Neural crest cell (in vitro differentiated cells): ENCODE measurements around the gene LRRC10B. TPM values are rescaled to one million over a fixed set of nuclear protein-coding genes. Genes with fewer than 3 reads are reported as not detected.
A peak's percentile ranks its signal among the peaks of the same experiment; 100 is the strongest.

Experiments used
- DNase-seq: peaks from one replicate; pipeline ENCODE4 v3.0.0; 2021; ENCODE audit warnings: low read depth, mixed read lengths, low spot score
- H3K27ac Mint-ChIP-seq: one replicate; pipeline ENCODE4 v1.8.0; 2021; ENCODE audit warnings: mild to moderate bottlenecking, mixed read lengths; ENCODE audit not compliant: unreplicated experiment
- H3K27me3 Mint-ChIP-seq: 2 replicates; pipeline ENCODE4 v1.8.0; 2021; ENCODE audit warnings: low read depth, mild to moderate bottlenecking, mixed read lengths
- H3K36me3 Mint-ChIP-seq: 2 replicates; pipeline ENCODE4 v1.8.0; 2021; ENCODE audit warnings: low read depth, mild to moderate bottlenecking, mixed read lengths
- H3K4me1 Mint-ChIP-seq: 2 replicates; pipeline ENCODE4 v1.8.0; 2021; ENCODE audit warnings: mixed read lengths
- H3K4me3 Mint-ChIP-seq: one replicate; pipeline ENCODE4 v1.8.0; 2021; ENCODE audit warnings: mild to moderate bottlenecking, mixed read lengths
- H3K9me3 Mint-ChIP-seq: 2 replicates; pipeline ENCODE4 v1.8.0; 2021; ENCODE audit warnings: mixed read lengths
- total RNA-seq: library from RNA; stranded (reverse); gene quantifications from 2 replicates; pipeline ENCODE4 v1.2.1, GENCODE V29; 2021
- TF ChIP-seq, protein P1 (sequence below): fragments of 200-600 bp; sonication (generic); conservative IDR thresholded peaks from 2 replicates; pipeline ENCODE4 v1.5.0; 2021; ENCODE audit warnings: antibody characterized with exemption, mild to moderate bottlenecking

LRRC10B gene
- total RNA-seq, 1 donor from 2014 or later: 2.9 TPM

DNA sequence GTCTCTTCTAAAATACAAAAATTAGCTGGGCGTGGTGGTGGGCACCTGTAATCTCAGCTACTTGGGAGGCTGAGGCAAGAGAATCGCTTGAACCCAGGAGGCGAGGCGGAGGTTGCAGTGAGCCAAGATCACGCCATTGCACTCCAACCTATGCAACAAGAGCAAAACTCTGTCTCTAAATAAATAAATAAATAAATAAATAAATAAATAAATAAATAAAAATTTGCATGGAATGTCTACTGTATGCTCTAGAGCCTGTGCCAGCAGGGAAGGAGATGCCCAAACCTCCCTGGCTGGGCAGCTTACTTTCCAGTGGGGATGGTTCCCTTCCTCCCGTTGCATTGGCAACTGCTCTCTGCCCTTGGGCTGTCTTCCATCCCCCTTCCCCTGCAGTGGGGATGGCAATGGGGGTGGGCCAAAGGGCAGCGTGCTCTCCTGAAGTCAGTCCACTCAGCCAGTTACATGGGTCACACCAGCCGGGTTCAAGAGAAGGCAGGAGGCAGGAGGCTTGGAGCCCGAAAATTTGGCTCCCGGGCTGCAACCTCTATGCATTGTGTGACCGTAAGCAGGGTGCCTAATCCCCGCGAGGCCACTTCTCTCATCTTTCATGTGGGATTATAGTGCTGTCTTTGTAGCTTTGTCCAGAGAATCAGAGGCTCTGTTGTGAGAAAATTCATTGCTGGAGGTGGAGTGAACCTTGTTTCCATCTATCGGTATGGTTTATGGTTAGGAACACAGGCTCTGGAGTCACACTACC, 1.4 kb upstream of the LRRC10B start:
- TF ChIP-seq, protein P1, sequence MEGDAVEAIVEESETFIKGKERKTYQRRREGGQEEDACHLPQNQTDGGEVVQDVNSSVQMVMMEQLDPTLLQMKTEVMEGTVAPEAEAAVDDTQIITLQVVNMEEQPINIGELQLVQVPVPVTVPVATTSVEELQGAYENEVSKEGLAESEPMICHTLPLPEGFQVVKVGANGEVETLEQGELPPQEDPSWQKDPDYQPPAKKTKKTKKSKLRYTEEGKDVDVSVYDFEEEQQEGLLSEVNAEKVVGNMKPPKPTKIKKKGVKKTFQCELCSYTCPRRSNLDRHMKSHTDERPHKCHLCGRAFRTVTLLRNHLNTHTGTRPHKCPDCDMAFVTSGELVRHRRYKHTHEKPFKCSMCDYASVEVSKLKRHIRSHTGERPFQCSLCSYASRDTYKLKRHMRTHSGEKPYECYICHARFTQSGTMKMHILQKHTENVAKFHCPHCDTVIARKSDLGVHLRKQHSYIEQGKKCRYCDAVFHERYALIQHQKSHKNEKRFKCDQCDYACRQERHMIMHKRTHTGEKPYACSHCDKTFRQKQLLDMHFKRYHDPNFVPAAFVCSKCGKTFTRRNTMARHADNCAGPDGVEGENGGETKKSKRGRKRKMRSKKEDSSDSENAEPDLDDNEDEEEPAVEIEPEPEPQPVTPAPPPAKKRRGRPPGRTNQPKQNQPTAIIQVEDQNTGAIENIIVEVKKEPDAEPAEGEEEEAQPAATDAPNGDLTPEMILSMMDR: no peak
- Mint-ChIP-seq H3K4me1 (peaks cover 56% of the 10 kb centered on the region), H3K27ac (no peak overlapping the region), H3K4me3 (peak overlapping the region; percentile 84), H3K9me3 (no peaks in the 10 kb centered on the region), H3K27me3 (peaks cover 37% of the 10 kb centered on the region), H3K36me3 (no peaks in the 10 kb centered on the region)
- DNase-seq: no peak

DNA sequence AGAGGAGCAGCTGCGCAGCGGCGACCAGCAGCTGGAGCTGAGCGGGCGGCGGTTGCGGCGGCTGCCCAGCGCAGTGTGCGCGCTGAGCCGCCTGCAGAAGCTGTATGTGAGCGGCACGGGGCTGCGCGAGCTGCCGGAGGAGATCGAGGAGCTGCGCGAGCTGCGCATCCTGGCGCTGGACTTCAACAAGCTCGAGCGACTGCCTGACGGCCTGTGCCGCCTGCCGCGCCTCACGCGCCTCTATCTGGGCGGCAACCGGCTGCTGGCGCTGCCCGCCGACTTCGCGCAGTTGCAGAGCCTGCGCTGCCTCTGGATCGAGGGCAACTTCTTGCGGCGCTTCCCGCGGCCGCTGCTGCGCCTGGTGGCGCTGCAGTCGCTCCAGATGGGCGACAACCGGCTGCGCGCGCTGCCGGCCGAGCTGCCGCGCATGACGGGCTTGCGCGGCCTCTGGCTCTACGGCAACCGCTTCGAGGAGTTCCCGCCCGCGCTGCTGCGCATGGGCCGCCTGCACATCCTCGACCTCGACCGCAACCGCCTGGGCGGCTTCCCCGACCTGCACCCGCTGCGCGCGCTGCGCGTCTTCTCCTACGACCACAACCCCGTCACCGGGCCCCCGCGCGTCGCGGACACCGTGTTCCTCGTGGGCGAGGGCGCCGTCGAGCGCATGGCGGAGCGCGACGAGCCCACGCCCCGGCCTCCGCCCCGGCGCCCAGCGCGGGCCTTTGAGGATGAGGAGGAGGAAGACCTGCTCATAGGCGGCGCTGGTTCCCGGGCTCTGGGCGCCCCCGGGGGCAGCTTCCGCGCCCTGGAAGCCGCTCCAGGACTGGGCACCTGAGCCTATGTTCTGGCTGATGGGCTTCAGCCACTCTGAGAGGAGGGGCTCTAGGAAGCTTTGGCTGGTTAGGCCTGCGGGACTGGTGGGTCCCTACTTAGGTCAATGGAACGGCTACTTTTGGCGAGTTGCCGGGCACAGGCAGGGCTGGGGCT, 787 bp downstream of the LRRC10B start:
- Mint-ChIP-seq H3K4me3 (peak overlapping the region; percentile 64), H3K27me3 (peaks cover 35% of the 10 kb centered on the region), H3K9me3 (no peaks in the 10 kb centered on the region), H3K36me3 (no peaks in the 10 kb centered on the region), H3K27ac (no peak overlapping the region), H3K4me1 (peaks cover 66% of the 10 kb centered on the region)
- peak; percentile 67 for DNase-seq
- TF ChIP-seq, protein P1: peak; percentile 70

DNA sequence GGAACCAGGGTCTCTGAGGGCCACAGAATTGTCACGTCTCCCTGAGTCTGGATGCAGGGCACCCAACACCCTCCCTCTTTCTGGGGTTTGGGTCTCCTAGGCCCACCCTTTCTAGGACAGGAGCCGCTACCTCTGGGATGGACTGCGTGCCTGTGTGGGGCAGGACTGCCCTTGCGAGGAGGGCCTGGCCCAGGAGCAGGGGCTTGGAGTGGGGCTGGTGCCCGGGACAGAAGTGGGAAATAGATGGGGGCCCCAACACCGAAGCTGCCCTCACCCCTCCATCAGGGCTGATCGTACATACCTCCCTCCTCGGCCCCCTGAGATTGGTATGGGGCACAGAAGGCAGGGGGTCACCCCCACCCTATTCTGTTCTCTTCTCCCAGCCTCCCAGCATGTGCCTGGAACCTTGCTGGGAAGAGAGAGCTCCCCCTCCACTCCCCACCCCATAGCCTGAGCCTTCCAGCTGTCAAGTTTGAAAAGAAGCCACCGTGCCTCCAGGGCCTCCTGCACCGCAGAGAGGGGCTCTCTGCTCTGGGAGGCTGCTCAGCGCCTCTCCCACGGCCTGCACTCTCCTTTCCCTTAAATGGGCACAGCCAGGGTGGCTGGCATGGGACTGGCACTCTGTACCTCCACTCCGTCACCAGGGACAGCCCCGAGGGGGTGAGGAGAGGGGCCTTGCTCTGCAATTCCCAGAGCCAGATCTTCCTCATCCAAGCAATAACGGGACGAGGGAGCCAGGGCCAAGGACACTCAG, 1.8 kb downstream of the LRRC10B start:
- Mint-ChIP-seq H3K27me3 (peaks cover 28% of the 10 kb centered on the region), H3K9me3 (no peaks in the 10 kb centered on the region), H3K4me1 (peaks cover 61% of the 10 kb centered on the region), H3K36me3 (no peaks in the 10 kb centered on the region), H3K27ac (no peak overlapping the region), H3K4me3 (peak overlapping the region; percentile 16)
- no peak for DNase-seq
- TF ChIP-seq, protein P1: no peak

DNA sequence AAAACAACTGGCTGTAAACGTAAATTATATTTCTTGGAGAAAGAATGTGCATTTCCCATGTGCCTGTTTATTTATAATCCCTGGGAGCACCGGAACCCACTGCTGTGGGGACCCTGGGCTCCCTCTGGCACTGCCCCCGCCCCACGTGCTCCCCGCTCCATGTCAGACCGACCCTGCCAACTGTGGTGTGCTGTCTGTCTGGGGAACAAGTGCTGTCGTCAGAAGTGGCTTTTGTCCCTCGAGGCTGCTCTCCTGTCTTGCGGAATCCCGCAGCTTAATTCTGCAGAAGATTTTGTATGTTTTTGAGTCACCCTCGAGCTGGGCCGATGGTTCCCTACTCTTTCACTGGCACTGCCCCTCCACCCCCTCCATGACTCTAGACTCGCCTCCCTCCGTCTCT, 2.4 kb downstream of the LRRC10B start:
- H3K27me3 Mint-ChIP-seq: peaks cover 26% of the 10 kb centered on the region
- no peaks in the 10 kb centered on the region for H3K9me3 Mint-ChIP-seq
- H3K27ac Mint-ChIP-seq: peak overlapping the region; percentile 6
- TF ChIP-seq, protein P1: no peak
- H3K4me3 Mint-ChIP-seq: peak overlapping the region; percentile 16
- peaks cover 54% of the 10 kb centered on the region for H3K4me1 Mint-ChIP-seq
- no peaks in the 10 kb centered on the region for H3K36me3 Mint-ChIP-seq
- no peak for DNase-seq

DNA sequence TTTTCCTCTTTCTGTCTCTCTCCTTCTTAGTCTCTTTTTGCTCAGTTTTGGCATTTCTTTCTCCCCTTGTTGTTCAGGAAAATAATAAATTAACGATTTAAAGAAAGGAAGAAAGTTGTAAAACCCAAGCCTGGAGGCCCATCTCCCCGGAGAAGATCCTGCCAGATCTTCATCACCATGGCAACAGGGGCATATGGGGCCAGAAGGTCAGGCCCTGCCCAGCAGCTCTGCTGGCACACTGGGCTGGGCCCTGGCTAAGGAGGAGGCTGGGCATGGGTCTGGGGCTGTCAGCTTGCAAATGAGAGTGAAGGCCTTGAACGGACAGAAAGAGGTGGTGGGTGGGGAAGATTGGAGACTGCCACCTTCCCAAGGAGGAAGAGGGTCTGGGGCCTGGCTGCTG, 2.8 kb downstream of the LRRC10B start:
- H3K4me3 Mint-ChIP-seq: peak overlapping the region; percentile 16
- no peak for DNase-seq
- TF ChIP-seq, protein P1: no peak
- H3K36me3 Mint-ChIP-seq: no peaks in the 10 kb centered on the region
- peaks cover 50% of the 10 kb centered on the region for H3K4me1 Mint-ChIP-seq
- H3K27ac Mint-ChIP-seq: peak overlapping the region; percentile 6
- H3K27me3 Mint-ChIP-seq: peaks cover 24% of the 10 kb centered on the region
- H3K9me3 Mint-ChIP-seq: no peaks in the 10 kb centered on the region
